Activated naive CD4-positive, alpha-beta T cell treated with anti-CD3 and anti-CD28 coated beads for 36 hours (primary cell): ENCODE results near the gene H3-3A. TPM values are rescaled to one million over a fixed set of nuclear protein-coding genes. Genes with fewer than 3 reads are reported as not detected.

Experiments
- CTCF ChIA-PET: fragments of 350-600 bp; sonication (Branson Sonifier 250); formaldehyde crosslinking; loops from one replicate; lab custom pipeline; 2021; ENCODE audit warnings: antibody characterized with exemption; lab: Charles Lee
- DNase-seq: peaks from one replicate; pipeline ENCODE4 v3.0.0-alpha.2; 2020
- H3K27ac Mint-ChIP-seq: one replicate; pipeline ENCODE4 v1.8.0; 2021; ENCODE audit warnings: mild to moderate bottlenecking, mixed read lengths
- H3K27me3 Mint-ChIP-seq: one replicate; pipeline ENCODE4 v1.8.0; 2021; ENCODE audit warnings: low read depth, mixed read lengths
- H3K36me3 Mint-ChIP-seq: one replicate; pipeline ENCODE4 v1.8.0; 2021; ENCODE audit warnings: low read depth, mixed read lengths
- H3K4me1 Mint-ChIP-seq: one replicate; pipeline ENCODE4 v1.8.0; 2021; ENCODE audit warnings: low read depth, mixed read lengths
- H3K4me3 Mint-ChIP-seq: one replicate; pipeline ENCODE4 v1.8.0; 2021; ENCODE audit warnings: mild to moderate bottlenecking, moderate library complexity, mixed read lengths
- H3K9me3 Mint-ChIP-seq: one replicate; pipeline ENCODE4 v1.8.0; 2021; ENCODE audit warnings: mixed read lengths
- intact Hi-C: fragments of 100-400 bp; cut with micrococcal nuclease; formaldehyde crosslinking; loops from one replicate; pipeline ENCODE4 v1.15.1; 2023
- total RNA-seq, 2 experiments: library from RNA; stranded (reverse); gene quantifications; one replicate each; pipeline ENCODE4 v1.2.3, GENCODE V29; 2021

The H3-3A gene
- total RNA-seq, 2 experiments from 2014 or later = 325 to 332 TPM

DNA sequence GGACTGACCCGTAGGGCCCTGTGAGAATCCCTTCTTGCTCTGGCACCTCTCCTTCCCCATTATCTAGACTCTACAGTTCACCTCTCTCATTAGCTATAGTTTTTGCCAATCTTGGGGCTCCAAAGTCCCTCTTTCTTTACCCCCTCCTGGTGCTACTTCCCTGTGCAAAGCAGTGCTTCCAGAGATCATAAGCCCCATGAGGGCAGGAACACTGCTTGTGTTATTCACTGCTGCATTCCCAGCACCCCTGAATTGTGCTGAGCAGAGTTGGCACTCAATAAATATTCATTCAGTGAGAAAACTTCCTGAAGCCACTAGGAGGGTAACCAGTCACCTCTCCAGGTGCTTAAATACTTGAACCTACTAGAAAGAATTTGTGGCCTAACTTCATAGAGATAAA is 2.1 kb upstream of the H3-3A start:
- H3K9me3 Mint-ChIP-seq = no peaks in the 10 kb centered on the region
- CTCF ChIA-PET = interaction anchor here (0.8 kb wide), 1 partner anchor 65 kb away, joined by 3 read pairs; no protein-coding TSS in a partner anchor
- intact Hi-C loops = loop anchor here (5.0 to 10.0 kb wide), 4 partner anchors 127 to 677 kb away; partner anchors contain the start of genes ACBD3, ENAH and ITPKB
- H3K27me3 Mint-ChIP-seq = no peaks in the 10 kb centered on the region
- H3K4me1 Mint-ChIP-seq = peaks cover 16% of the 10 kb centered on the region
- H3K36me3 Mint-ChIP-seq = peaks cover 21% of the 10 kb centered on the region
- H3K4me3 Mint-ChIP-seq = no peak overlapping the region
- no peak for DNase-seq
- no peak overlapping the region for H3K27ac Mint-ChIP-seq

GRCh38 chr1:226061068-226061840 is 1.3 kb upstream of the H3-3A start:
- peak overlapping the region; percentile 100 for H3K4me3 Mint-ChIP-seq
- DNase-seq = no peak
- H3K9me3 Mint-ChIP-seq = no peaks in the 10 kb centered on the region
- peaks cover 27% of the 10 kb centered on the region for H3K36me3 Mint-ChIP-seq
- CTCF ChIA-PET = interaction anchor here (0.8 to 1.2 kb wide), 2 partner anchors 38 to 65 kb away, joined by 3 to 4 read pairs; no protein-coding TSS in a partner anchor
- peaks cover 24% of the 10 kb centered on the region for H3K4me1 Mint-ChIP-seq
- intact Hi-C loops = loop anchor here (5.0 to 10.0 kb wide), 4 partner anchors 126 to 676 kb away; partner anchors contain the start of genes ACBD3, ENAH and ITPKB
- H3K27ac Mint-ChIP-seq = peak overlapping the region; percentile 69
- H3K27me3 Mint-ChIP-seq = no peaks in the 10 kb centered on the region

DNA sequence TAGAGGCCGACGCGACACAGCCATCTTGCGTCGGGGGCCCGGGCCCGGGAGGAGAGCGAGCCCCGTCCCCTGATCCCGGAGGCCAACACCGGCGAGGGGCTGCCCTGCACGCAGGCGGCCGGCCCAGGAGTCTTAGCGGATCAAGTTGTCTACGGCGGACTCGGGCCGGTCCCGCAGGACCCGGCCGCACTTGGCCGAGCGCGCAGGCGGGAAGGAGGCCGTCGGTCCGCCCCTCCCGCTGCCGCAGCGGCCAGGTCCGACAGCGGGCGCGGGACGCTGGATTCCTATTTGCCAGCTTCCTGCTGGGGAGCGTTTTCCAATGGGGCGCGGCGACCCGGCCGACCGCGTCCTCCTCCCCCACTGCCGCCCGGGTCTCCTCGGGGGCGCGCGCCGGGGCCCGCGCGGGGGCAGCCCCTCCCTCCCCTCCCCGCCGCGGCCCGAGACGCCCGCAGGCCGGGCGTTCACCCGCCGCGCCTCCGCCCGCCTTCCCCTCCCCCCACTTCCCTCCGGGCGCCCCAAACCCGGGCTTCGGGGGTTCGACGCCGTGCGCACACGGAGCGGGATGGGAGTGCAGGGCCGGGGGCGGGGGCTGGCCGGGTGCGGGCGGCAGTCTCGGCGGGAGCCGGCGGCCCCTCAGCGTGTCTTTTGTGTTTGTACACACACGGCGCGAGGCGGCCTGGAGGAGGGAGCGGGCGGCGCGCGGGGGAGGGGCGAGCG is 517 bp upstream of the H3-3A start:
- Mint-ChIP-seq H3K9me3 (no peaks in the 10 kb centered on the region), H3K36me3 (peaks cover 30% of the 10 kb centered on the region), H3K27me3 (no peaks in the 10 kb centered on the region), H3K27ac (peak overlapping the region; percentile 69), H3K4me1 (peaks cover 29% of the 10 kb centered on the region), H3K4me3 (peak overlapping the region; percentile 100)
- intact Hi-C loops = loop anchor here (1.0 to 10.0 kb wide), 12 partner anchors 63 to 675 kb away; partner anchors contain the start of genes ACBD3, ENAH, ITPKB and LBR
- DNase-seq = peak; percentile 22
- CTCF ChIA-PET = interaction anchor here (0.6 to 1.7 kb wide), 7 partner anchors 11 to 74 kb away, joined by 3 to 6 read pairs (median 3); partner anchors contain the start of gene SDE2

GRCh38 chr1:226063224-226063976 is 884 bp downstream of the H3-3A start:
- H3K4me3 Mint-ChIP-seq = peak overlapping the region; percentile 100
- CTCF ChIA-PET = interaction anchor here (0.6 to 1.7 kb wide), 3 partner anchors 57 to 1433 kb away, joined by 3 to 6 read pairs (median 5); partner anchors contain the start of gene SDE2
- DNase-seq = peak; percentile 44
- intact Hi-C loops = loop anchor here (2.0 to 10.0 kb wide), 7 partner anchors 124 to 674 kb away; partner anchors contain the start of genes ACBD3, ENAH, ITPKB and LIN9
- peak overlapping the region; percentile 98 for H3K27ac Mint-ChIP-seq
- no peaks in the 10 kb centered on the region for H3K27me3 Mint-ChIP-seq
- H3K9me3 Mint-ChIP-seq = no peaks in the 10 kb centered on the region
- H3K4me1 Mint-ChIP-seq = peaks cover 43% of the 10 kb centered on the region
- H3K36me3 Mint-ChIP-seq = peaks cover 36% of the 10 kb centered on the region

- H3K4me3 Mint-ChIP-seq = peak overlapping the region; percentile 100
- intact Hi-C loops = loop anchor here (1.0 to 10.0 kb wide), 10 partner anchors 19 to 673 kb away; partner anchors contain the start of genes ACBD3, ENAH, ITPKB and LIN9
- CTCF ChIA-PET = interaction anchor here (0.7 to 2.9 kb wide), 27 partner anchors 9 to 269 kb away, joined by 3 to 51 read pairs (median 6); no protein-coding TSS in a partner anchor
- peak overlapping the region; percentile 98 for H3K27ac Mint-ChIP-seq
- H3K4me1 Mint-ChIP-seq = peaks cover 51% of the 10 kb centered on the region
- peak; percentile 31 for DNase-seq
- no peaks in the 10 kb centered on the region for H3K9me3 Mint-ChIP-seq
- H3K36me3 Mint-ChIP-seq = peaks cover 40% of the 10 kb centered on the region
- no peaks in the 10 kb centered on the region for H3K27me3 Mint-ChIP-seq
Measured at GRCh38 chr1:226063977-226064815, 1.7 kb downstream of the H3-3A start.

DNA sequence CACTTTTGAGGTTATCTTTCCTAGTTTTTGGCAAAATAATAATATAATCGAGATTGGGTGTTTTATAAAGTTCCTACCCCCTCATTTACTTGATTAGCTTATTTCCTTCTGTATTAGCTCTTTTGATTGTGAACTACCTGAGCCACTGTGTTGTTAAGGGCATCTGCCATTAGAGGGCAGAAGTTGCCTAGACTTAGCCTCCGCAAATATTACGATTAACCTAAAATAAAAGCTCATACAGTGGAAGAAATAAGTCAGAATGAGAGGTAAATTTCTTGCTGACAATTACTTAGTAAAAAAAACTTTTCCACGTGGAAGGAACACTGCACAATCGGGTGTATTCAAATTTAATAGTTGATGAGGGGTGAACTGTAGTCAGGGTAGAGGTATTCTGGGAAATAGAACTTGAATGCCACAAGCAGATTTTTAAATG is 2.3 kb downstream of the H3-3A start:
- CTCF ChIA-PET = interaction anchor here (0.6 to 2.9 kb wide), 29 partner anchors 8 to 637 kb away, joined by 3 to 51 read pairs (median 6); no protein-coding TSS in a partner anchor
- peak; percentile 66 for DNase-seq
- H3K36me3 Mint-ChIP-seq = peaks cover 39% of the 10 kb centered on the region

DNA sequence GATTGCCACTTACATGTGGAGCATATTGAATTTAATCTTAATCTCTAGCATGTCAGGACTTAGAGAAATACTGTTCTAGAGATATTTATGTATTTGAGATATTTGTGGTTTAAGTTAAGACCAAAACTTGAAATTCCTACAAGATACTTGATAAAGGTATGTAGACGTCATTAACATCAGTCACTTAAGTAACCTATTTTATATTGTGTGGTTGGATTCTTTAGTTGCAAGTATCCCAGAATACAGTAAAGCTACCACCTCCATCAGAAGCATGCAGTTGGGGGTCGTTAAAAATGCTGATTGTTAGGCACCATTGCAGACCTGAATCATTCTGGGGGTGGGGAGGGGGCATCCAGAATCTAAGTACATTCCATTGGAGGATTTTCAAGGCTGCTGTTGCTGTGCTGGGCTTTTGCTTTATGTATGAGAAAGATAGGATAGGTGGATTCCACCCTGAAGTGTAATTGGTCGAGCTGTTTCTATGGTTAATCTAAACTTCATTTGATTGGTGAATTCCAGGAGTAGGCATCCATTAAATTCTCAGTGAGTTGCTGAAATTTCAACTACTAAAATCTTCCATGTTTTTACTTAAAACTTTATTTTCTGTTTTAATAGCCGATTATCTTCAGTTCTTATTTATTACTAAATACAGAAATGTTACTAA is 4.0 kb downstream of the H3-3A start:
- H3K27ac Mint-ChIP-seq = no peak overlapping the region
- DNase-seq = no peak
- H3K9me3 Mint-ChIP-seq = no peaks in the 10 kb centered on the region
- H3K4me3 Mint-ChIP-seq = no peak overlapping the region
- no peaks in the 10 kb centered on the region for H3K27me3 Mint-ChIP-seq
- H3K4me1 Mint-ChIP-seq = peaks cover 65% of the 10 kb centered on the region
- peaks cover 53% of the 10 kb centered on the region for H3K36me3 Mint-ChIP-seq
- CTCF ChIA-PET = interaction anchor here (0.8 to 4.5 kb wide), 7 partner anchors 17 to 117 kb away, joined by 3 to 41 read pairs (median 6); partner anchors contain the start of gene SDE2
- intact Hi-C loops = loop anchor here (10.0 kb wide), 1 partner anchor 268 kb away; no protein-coding TSS in a partner anchor

More for the DNA sequence above, 2.3 kb downstream of the H3-3A start:
- peak overlapping the region; percentile 87 for H3K27ac Mint-ChIP-seq
- no peaks in the 10 kb centered on the region for H3K9me3 Mint-ChIP-seq
- no peaks in the 10 kb centered on the region for H3K27me3 Mint-ChIP-seq
- peak overlapping the region; percentile 76 for H3K4me3 Mint-ChIP-seq
- H3K4me1 Mint-ChIP-seq = peaks cover 58% of the 10 kb centered on the region
- intact Hi-C loops = loop anchor here (1.0 to 10.0 kb wide), 7 partner anchors 18 to 672 kb away; partner anchors contain the start of genes ACBD3, ENAH and ITPKB

- peaks cover 62% of the 10 kb centered on the region for H3K4me1 Mint-ChIP-seq
- H3K27ac Mint-ChIP-seq = peak overlapping the region; percentile 84
- peaks cover 50% of the 10 kb centered on the region for H3K36me3 Mint-ChIP-seq
- no peaks in the 10 kb centered on the region for H3K9me3 Mint-ChIP-seq
- intact Hi-C loops = loop anchor here (1.0 to 10.0 kb wide), 2 partner anchors 13 to 265 kb away; no protein-coding TSS in a partner anchor
- CTCF ChIA-PET = interaction anchor here (0.7 to 4.5 kb wide), 8 partner anchors 9 to 754 kb away, joined by 3 to 41 read pairs (median 4); no protein-coding TSS in a partner anchor
- peak overlapping the region; percentile 23 for H3K4me3 Mint-ChIP-seq
- DNase-seq = no peak
- no peaks in the 10 kb centered on the region for H3K27me3 Mint-ChIP-seq
Measured at GRCh38 chr1:226069811-226070489, 7.4 kb downstream of the H3-3A start.

DNA sequence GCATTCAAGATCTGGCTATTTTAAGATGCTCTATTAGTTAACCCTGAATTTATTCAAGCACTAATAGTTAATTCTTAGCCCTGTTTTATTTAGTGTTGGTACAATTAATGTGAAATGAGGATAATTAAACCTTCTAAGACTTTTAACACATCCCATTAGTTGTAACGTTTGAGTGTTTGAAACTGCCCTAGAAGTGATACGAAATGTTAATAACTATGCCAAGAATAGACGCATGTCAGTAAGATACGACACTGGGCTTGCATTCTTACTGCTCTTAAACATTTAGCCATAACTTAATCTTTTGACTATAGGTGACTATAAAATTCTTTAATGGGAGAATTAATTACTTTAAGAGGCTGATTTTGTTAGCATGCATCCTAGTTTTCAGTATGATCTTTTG is 9.8 kb downstream of the H3-3A start:
- Mint-ChIP-seq H3K9me3 (no peaks in the 10 kb centered on the region), H3K36me3 (peaks cover 36% of the 10 kb centered on the region), H3K27ac (no peak overlapping the region), H3K4me3 (no peak overlapping the region), H3K4me1 (peaks cover 39% of the 10 kb centered on the region), H3K27me3 (no peaks in the 10 kb centered on the region)
- CTCF ChIA-PET = interaction anchor here (1.1 kb wide), 1 partner anchor 10 kb away, joined by 3 read pairs; the partner anchor contains the start of gene H3-3A
- no peak for DNase-seq
- intact Hi-C loops = no loop called here
